OCI-LY1 (cell line): ENCODE measurements around the gene CRAMP1.

Experiments used
- H2AFZ ChIP-seq: fragments of 200-600 bp; sonication (generic), shearing (Covaris generic); 2 replicates; pipeline ENCODE4 v1.6.0; 2014; ENCODE audit warnings: antibody characterized with exemption, mild to moderate bottlenecking, low read length
- H3F3A ChIP-seq: fragments of 200-600 bp; sonication (generic), shearing (Covaris generic); 2 replicates; pipeline ENCODE4 v1.6.0; 2014; ENCODE audit warnings: mild to moderate bottlenecking, antibody characterized with exemption, low read length, moderate library complexity; ENCODE audit not compliant: insufficient read depth
- H3K27ac ChIP-seq: fragments of 200-600 bp; sonication (generic); 2 replicates; pipeline ENCODE4 v1.5.1; 2014; ENCODE audit warnings: low read length, mixed run types, mild to moderate bottlenecking, low read depth; ENCODE audit not compliant: poor library complexity, severe bottlenecking
- H3K27me3 ChIP-seq: fragments of 200-600 bp; sonication (generic); 2 replicates; pipeline ENCODE4 v1.6.0; 2014; ENCODE audit warnings: antibody characterized with exemption, mild to moderate bottlenecking, low read length, moderate library complexity; ENCODE audit not compliant: insufficient read depth
- H3K36me3 ChIP-seq: fragments of 200-600 bp; sonication (generic); 2 replicates; pipeline ENCODE4 v1.6.1; 2014; ENCODE audit warnings: mild to moderate bottlenecking, antibody characterized with exemption, low read length, moderate library complexity, mixed read lengths; ENCODE audit not compliant: insufficient read depth
- H3K4me1 ChIP-seq: fragments of 200-600 bp; sonication (generic); 2 replicates; pipeline ENCODE4 v1.5.1; 2014; ENCODE audit warnings: mild to moderate bottlenecking, low read length, moderate library complexity; ENCODE audit not compliant: insufficient read depth, severe bottlenecking
- H3K4me2 ChIP-seq: fragments of 200-600 bp; sonication (generic), shearing (Covaris generic); 2 replicates; pipeline ENCODE4 v1.6.1; 2014; ENCODE audit warnings: low read length
- H3K4me3 ChIP-seq: fragments of 200-600 bp; sonication (generic); 2 replicates; pipeline ENCODE4 v1.5.1; 2014; ENCODE audit warnings: low read length, low read depth, mild to moderate bottlenecking, mixed read lengths; ENCODE audit not compliant: poor library complexity, severe bottlenecking
- H3K79me2 ChIP-seq: fragments of 200-600 bp; shearing (Covaris generic); 2 replicates; pipeline ENCODE4 v1.6.1; 2016; ENCODE audit warnings: mixed run types, low read length, mixed read lengths; ENCODE audit not compliant: insufficient read depth
- H3K9ac ChIP-seq: fragments of 200-600 bp; sonication (generic), shearing (Covaris generic); 2 replicates; pipeline ENCODE4 v1.6.1; 2014; ENCODE audit warnings: mild to moderate bottlenecking, low read length, mixed read lengths
- H3K9me2 ChIP-seq: fragments of 200-600 bp; sonication (generic), shearing (Covaris generic); 2 replicates; pipeline ENCODE4 v1.6.1; 2014; ENCODE audit warnings: low read depth, mild to moderate bottlenecking, low read length, mixed read lengths
- H3K9me3 ChIP-seq: fragments of 200-600 bp; shearing (Covaris generic); 2 replicates; pipeline ENCODE4 v1.6.1; 2014; ENCODE audit warnings: low read length, mixed read lengths
- H4K20me1 ChIP-seq: fragments of 200-600 bp; sonication (generic), shearing (Covaris generic); 2 replicates; pipeline ENCODE4 v1.6.0; 2016; ENCODE audit warnings: mild to moderate bottlenecking, low read length; ENCODE audit not compliant: insufficient read depth
- EZH2 ChIP-seq: fragments of 200-600 bp; sonication (generic), shearing (Covaris generic); IDR thresholded peaks from 2 replicates; pipeline ENCODE4 v1.8.0; 2017; ENCODE audit warnings: borderline replicate concordance, mixed run types, mild to moderate bottlenecking, antibody characterized with exemption, low read length, moderate library complexity, mixed read lengths
- TF ChIP-seq, protein P1 (sequence below): fragments of 200-600 bp; sonication (generic), shearing (Covaris generic); IDR thresholded peaks from 2 replicates; pipeline ENCODE4 v1.5.1; 2017; ENCODE audit warnings: mild to moderate bottlenecking, antibody characterized with exemption, low read length, moderate library complexity, mixed read lengths

Gene CRAMP1

DNA sequence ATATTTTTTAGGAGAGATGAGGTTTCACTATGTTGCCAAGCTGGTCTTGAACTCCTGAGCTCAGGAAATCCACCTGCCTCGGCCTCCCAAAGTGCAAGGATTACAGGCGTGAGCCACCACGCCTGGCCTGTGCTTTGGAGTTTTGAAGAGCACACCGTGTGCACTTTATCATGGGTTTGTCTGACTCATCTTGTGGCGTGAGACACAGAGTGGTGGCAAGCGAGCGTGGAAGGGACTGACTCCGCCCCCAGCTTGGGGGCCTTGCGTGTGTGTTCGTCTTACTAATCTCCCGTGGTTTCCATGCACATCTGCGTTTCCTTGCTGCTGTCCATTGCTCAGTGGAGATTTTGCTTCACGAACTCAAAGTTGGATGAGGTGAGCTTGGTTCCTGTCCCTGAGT, 22.9 kb downstream of the CRAMP1 start:
- no peak overlapping the region for H3K4me2 ChIP-seq
- no peak overlapping the region for H3K9ac ChIP-seq
- no peaks in the 10 kb centered on the region for H3K79me2 ChIP-seq
- TF ChIP-seq, protein P1, sequence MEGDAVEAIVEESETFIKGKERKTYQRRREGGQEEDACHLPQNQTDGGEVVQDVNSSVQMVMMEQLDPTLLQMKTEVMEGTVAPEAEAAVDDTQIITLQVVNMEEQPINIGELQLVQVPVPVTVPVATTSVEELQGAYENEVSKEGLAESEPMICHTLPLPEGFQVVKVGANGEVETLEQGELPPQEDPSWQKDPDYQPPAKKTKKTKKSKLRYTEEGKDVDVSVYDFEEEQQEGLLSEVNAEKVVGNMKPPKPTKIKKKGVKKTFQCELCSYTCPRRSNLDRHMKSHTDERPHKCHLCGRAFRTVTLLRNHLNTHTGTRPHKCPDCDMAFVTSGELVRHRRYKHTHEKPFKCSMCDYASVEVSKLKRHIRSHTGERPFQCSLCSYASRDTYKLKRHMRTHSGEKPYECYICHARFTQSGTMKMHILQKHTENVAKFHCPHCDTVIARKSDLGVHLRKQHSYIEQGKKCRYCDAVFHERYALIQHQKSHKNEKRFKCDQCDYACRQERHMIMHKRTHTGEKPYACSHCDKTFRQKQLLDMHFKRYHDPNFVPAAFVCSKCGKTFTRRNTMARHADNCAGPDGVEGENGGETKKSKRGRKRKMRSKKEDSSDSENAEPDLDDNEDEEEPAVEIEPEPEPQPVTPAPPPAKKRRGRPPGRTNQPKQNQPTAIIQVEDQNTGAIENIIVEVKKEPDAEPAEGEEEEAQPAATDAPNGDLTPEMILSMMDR = no peak
- TF ChIP-seq EZH2 = no peak
- H3K4me1 ChIP-seq = peaks cover 5% of the 10 kb centered on the region
- no peaks in the 10 kb centered on the region for H3F3A ChIP-seq
- peaks cover 90% of the 10 kb centered on the region for H3K36me3 ChIP-seq
- no peak overlapping the region for H2AFZ ChIP-seq
- no peaks in the 10 kb centered on the region for H3K9me3 ChIP-seq
- no peaks in the 10 kb centered on the region for H3K27me3 ChIP-seq
- no peaks in the 10 kb centered on the region for H3K9me2 ChIP-seq
- H3K4me3 ChIP-seq = no peak overlapping the region
- no peaks in the 10 kb centered on the region for H4K20me1 ChIP-seq
- no peak overlapping the region for H3K27ac ChIP-seq

DNA sequence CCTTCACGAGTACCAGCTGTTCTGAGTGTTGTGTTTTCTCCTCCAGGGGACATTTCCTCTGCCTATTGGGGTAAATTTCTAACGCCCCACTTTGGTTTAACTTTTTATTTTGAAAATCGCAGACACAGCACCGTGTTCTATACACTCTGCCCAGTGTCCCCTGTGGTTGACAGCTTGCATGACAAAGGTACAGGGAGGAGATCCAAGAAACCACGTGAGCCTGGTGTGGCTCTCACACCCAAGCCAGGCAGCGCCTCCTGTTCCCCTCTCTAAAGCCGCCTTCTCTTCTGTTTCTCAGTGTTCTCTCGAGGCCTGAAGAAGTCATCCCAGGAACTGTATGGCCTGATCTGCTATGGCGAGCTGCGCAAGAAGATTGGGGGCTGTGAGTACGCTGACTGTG, 25.4 kb downstream of the CRAMP1 start:
- no peaks in the 10 kb centered on the region for H4K20me1 ChIP-seq
- H3K4me2 ChIP-seq = no peak overlapping the region
- no peak overlapping the region for H3K27ac ChIP-seq
- H3K4me3 ChIP-seq = no peak overlapping the region
- H3K79me2 ChIP-seq = no peaks in the 10 kb centered on the region
- no peaks in the 10 kb centered on the region for H3K27me3 ChIP-seq
- H2AFZ ChIP-seq = no peak overlapping the region
- no peaks in the 10 kb centered on the region for H3K9me2 ChIP-seq
- H3K9me3 ChIP-seq = no peaks in the 10 kb centered on the region
- no peak overlapping the region for H3K9ac ChIP-seq
- H3F3A ChIP-seq = no peaks in the 10 kb centered on the region
- H3K36me3 ChIP-seq = peaks cover 90% of the 10 kb centered on the region
- TF ChIP-seq, protein P1 = no peak
- TF ChIP-seq EZH2 = no peak
- H3K4me1 ChIP-seq = peaks cover 5% of the 10 kb centered on the region

DNA sequence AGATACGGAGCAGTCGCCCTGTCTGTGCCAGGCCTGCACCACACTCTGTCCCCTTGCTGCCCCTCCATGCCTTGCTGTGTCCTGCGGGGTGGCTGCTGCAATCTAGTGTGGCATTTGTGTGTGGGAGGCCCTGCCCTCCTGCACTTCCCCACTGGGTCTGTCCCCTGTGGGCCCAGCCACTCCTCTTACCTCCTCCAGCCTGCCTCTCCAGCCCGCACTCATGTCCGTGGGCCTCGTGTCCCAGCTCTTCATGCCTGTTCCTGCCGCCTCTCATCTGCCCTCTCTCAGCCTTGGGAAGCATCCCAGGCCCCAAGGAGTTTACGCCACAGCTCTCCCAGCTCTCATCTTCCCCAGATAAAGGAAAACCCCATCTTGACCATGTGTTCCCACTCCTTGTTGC, 26.6 kb downstream of the CRAMP1 start:
- TF ChIP-seq, protein P1 = no peak
- no peak for TF ChIP-seq EZH2
- no peak overlapping the region for H3K9ac ChIP-seq
- H3K4me2 ChIP-seq = no peak overlapping the region
- no peaks in the 10 kb centered on the region for H3F3A ChIP-seq
- no peaks in the 10 kb centered on the region for H3K27me3 ChIP-seq
- H3K36me3 ChIP-seq = peaks cover 90% of the 10 kb centered on the region
- H2AFZ ChIP-seq = no peak overlapping the region
- no peak overlapping the region for H3K4me3 ChIP-seq
- H3K79me2 ChIP-seq = no peaks in the 10 kb centered on the region
- no peaks in the 10 kb centered on the region for H4K20me1 ChIP-seq
- no peaks in the 10 kb centered on the region for H3K9me2 ChIP-seq
- H3K4me1 ChIP-seq = no peaks in the 10 kb centered on the region
- no peaks in the 10 kb centered on the region for H3K9me3 ChIP-seq
- no peak overlapping the region for H3K27ac ChIP-seq
